ENCODE data around the gene GATM. TPM values are rescaled to one million over a fixed set of nuclear protein-coding genes. Genes with fewer than 3 reads are reported as not detected.

Gene GATM
- total RNA-seq, 1 experiment from 2014 or later = 10.7 TPM

GRCh38 chr15:45389351-45389750 is 11.0 kb upstream of the GATM start:
- H2BK20ac ChIP-seq (ENCODE audit: low read depth, low read length, poor library complexity, severe bottlenecking) = no peak overlapping the region
- no peak overlapping the region for H3K27ac Mint-ChIP-seq
- H4K5ac ChIP-seq (ENCODE audit: insufficient read length, low read depth, low read length) = no peak overlapping the region
- peaks cover 0 to 2% of the 10 kb centered on the region in 2 experiments; a peak in 2 of 4 replicates for H3K4me1 Mint-ChIP-seq
- no peak overlapping the region for H3K4me2 ChIP-seq (ENCODE audit: insufficient read depth, insufficient read length, low read length)
- H3K4me3 Mint-ChIP-seq = no peak overlapping the region
- H3K36me3 Mint-ChIP-seq (ENCODE audit: insufficient read depth in 1 of 3, low read depth in 3 of 3) = no peaks in the 10 kb centered on the region
- peaks cover 71% of the 10 kb centered on the region for H3K27me3 Mint-ChIP-seq (ENCODE audit: low read depth)
- no peak overlapping the region for H4K91ac ChIP-seq (ENCODE audit: insufficient read length, low read depth, low read length)
- no peak overlapping the region for H2BK5ac ChIP-seq (ENCODE audit: insufficient read length, low read length)
- H3K79me2 ChIP-seq (ENCODE audit: insufficient read depth, low read length) = no peaks in the 10 kb centered on the region; the same call in 1 of the 2 replicates
- no peaks in the 10 kb centered on the region for H3K4me1 ChIP-seq (ENCODE audit: insufficient read depth, low read length)
- H2BK120ac ChIP-seq (ENCODE audit: low read depth, low read length, poor library complexity, severe bottlenecking) = no peak overlapping the region
- no peak overlapping the region for H3K4ac ChIP-seq (ENCODE audit: low read depth, low read length)
- no peak for DNase-seq
- H2AK5ac ChIP-seq (ENCODE audit: insufficient read length, low read length) = no peak overlapping the region
- H3K14ac ChIP-seq (ENCODE audit: insufficient read depth, low read length) = no peak overlapping the region
- no peak for TF ChIP-seq CTCF (conservative IDR thresholded peaks at IDR 0.05)
- no peak overlapping the region for H4K8ac ChIP-seq (replicated peaks; ENCODE audit: insufficient read length, low read depth, low read length)
- no peaks in the 10 kb centered on the region for H3K79me1 ChIP-seq (ENCODE audit: insufficient read depth, low read depth, low read length, poor library complexity, severe bottlenecking)
- H3K56ac ChIP-seq (ENCODE audit: insufficient read length, low read depth, low read length) = no peak overlapping the region
- H2BK15ac ChIP-seq (ENCODE audit: low read depth, low read length) = no peak overlapping the region
- H2AFZ ChIP-seq (ENCODE audit: low read length) = no peak overlapping the region
- H4K20me1 ChIP-seq (ENCODE audit: control insufficient read depth, insufficient read depth, insufficient read length) = no peaks in the 10 kb centered on the region
- no peak overlapping the region for H3T11ph ChIP-seq (ENCODE audit: low read length)
- no peak overlapping the region for H3K18ac ChIP-seq (ENCODE audit: insufficient read length, low read depth, low read length)
- no peaks in the 10 kb centered on the region for H3K23me2 ChIP-seq (ENCODE audit: insufficient read length, low read depth, low read length, poor library complexity, severe bottlenecking)
- no peaks in the 10 kb centered on the region for H3K27me3 ChIP-seq (ENCODE audit: insufficient read depth, low read length)
- no peak overlapping the region for H3K23ac ChIP-seq (ENCODE audit: insufficient read length, low read depth, low read length)
- H3K9me3 Mint-ChIP-seq = no peaks in the 10 kb centered on the region
- no peak overlapping the region for H3K9ac ChIP-seq (ENCODE audit: extremely low read depth, insufficient read length, low read length)
- no peak overlapping the region for H2BK12ac ChIP-seq (ENCODE audit: insufficient read length, low read depth, low read length)
- no peak overlapping the region for H3K27ac ChIP-seq (ENCODE audit: insufficient read length, low read depth, low read length)
- H3K9me3 ChIP-seq (ENCODE audit: control insufficient read depth, low read depth, low read length) = no peaks in the 10 kb centered on the region

Measured in H9 (cell line).